ENCODE measurements around the gene ZC3H10. TPM values are rescaled to one million over a fixed set of nuclear protein-coding genes. Genes with fewer than 3 reads are reported as not detected.
A peak's percentile ranks its signal among the peaks of the same experiment; 100 is the strongest.

The ZC3H10 gene
- total RNA-seq, 1 donor from 2014 or later: 2.0 TPM

DNA sequence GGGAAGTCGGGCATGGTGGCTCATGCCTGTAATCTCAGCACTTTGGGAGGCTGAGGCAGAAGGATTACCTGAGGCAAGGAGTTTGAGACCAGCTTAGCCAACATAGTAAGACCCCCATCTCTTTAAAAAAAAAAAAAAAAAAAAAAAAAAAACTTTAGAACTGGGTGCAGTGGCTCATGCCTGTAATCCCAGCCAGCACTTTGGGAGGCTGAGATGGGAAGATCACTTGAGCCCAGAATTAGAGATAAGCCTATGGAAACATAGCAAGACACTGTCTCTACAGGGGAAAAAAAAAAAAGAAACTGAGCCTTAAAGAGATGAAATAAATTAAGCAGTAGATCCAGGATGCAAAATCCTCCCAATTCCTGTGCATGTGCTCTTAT lies 15.4 kb upstream of the ZC3H10 start:
- intact Hi-C loops (cut with DNase I): no loop called here
- DNase-seq (ENCODE audit: extremely low spot score in 2 of 2): no peak
- Histone ChIP-seq H3K4me3 (no peak overlapping the region), H3K27me3 (no peaks in the 10 kb centered on the region), H3K27ac (no peak overlapping the region), H3K9me3 (no peaks in the 10 kb centered on the region), H3K36me3 (peaks cover 0 to 19% of the 10 kb centered on the region in 2 donors), H3K4me1 (peaks cover 35% of the 10 kb centered on the region)
- TF ChIP-seq, protein P1, sequence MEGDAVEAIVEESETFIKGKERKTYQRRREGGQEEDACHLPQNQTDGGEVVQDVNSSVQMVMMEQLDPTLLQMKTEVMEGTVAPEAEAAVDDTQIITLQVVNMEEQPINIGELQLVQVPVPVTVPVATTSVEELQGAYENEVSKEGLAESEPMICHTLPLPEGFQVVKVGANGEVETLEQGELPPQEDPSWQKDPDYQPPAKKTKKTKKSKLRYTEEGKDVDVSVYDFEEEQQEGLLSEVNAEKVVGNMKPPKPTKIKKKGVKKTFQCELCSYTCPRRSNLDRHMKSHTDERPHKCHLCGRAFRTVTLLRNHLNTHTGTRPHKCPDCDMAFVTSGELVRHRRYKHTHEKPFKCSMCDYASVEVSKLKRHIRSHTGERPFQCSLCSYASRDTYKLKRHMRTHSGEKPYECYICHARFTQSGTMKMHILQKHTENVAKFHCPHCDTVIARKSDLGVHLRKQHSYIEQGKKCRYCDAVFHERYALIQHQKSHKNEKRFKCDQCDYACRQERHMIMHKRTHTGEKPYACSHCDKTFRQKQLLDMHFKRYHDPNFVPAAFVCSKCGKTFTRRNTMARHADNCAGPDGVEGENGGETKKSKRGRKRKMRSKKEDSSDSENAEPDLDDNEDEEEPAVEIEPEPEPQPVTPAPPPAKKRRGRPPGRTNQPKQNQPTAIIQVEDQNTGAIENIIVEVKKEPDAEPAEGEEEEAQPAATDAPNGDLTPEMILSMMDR (IDR thresholded peaks at IDR 0.05): no peak
- TF ChIP-seq POLR2A (IDR thresholded peaks at IDR 0.05) (no peak), POLR2AphosphoS5 (IDR thresholded peaks at IDR 0.05; ENCODE audit: insufficient read depth in 1 of 2, low read depth in 1 of 2) (no peak)

DNA sequence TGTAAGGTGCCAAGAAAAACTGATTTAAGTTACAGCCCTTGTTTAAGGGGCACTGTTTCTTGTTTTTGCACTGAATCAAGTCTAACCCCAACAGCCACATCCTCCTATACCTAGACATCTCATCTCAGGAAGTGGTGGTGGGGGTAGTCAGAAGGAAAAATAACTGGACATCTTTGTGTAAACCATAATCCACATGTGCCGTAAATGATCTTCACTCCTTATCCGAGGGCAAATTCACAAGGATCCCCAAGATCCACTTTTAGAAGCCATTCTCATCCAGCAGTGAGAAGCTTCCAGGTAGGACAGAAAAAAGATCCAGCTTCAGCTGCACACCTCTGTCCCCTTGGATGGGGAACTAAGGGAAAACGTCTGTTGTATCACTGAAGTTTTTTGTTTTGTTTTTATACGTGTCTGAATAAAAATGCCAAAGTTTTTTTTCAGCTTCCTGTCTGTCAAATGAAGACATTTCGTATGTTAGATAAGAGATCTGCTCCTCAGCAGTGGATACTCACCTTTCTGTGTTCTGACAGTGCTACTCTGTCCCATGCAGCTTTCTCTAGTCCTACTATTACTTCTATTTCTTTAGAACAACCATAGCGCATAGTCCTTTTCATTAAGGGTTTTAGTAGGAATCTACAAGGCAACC lies 14.9 kb upstream of the ZC3H10 start:
- Histone ChIP-seq H3K4me3 (peak overlapping the region; percentile 62 to 97), H3K9me3 (no peaks in the 10 kb centered on the region), H3K4me1 (peaks cover 35% of the 10 kb centered on the region), H3K27me3 (no peaks in the 10 kb centered on the region), H3K36me3 (peaks cover 0 to 24% of the 10 kb centered on the region in 2 donors), H3K27ac (peak overlapping the region; percentile 85)
- DNase-seq (ENCODE audit: extremely low spot score in 2 of 2): no peak
- intact Hi-C loops (cut with DNase I): no loop called here
- TF ChIP-seq, protein P1 (IDR thresholded peaks at IDR 0.05): no peak
- no peak for TF ChIP-seq POLR2A (IDR thresholded peaks at IDR 0.05)
- no peak for TF ChIP-seq POLR2AphosphoS5 (IDR thresholded peaks at IDR 0.05; ENCODE audit: insufficient read depth in 1 of 2, low read depth in 1 of 2)

DNA sequence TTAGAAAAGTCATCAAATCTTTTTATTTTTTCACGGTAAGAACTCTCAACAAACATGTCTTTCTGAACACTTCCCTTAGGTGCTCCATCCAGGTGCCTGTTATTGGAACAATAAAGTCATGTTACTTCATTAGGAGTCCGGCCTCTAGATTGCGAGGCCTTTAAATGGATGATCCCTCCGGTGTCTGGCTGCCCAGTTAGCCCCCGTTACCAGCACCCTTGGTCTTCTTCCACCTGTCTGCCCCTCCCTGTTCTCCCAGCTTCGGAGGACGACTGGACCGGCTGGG lies 14.3 kb upstream of the ZC3H10 start:
- Histone ChIP-seq H3K27me3 (no peaks in the 10 kb centered on the region), H3K9me3 (no peaks in the 10 kb centered on the region), H3K36me3 (peaks cover 0 to 29% of the 10 kb centered on the region in 2 donors), H3K27ac (peak overlapping the region; percentile 85), H3K4me3 (peak overlapping the region; percentile 62 to 97), H3K4me1 (peaks cover 35% of the 10 kb centered on the region)
- TF ChIP-seq, protein P1 (IDR thresholded peaks at IDR 0.05): no peak
- TF ChIP-seq POLR2A (IDR thresholded peaks at IDR 0.05): no peak
- DNase-seq (ENCODE audit: extremely low spot score in 2 of 2): no peak
- intact Hi-C loops (cut with DNase I): no loop called here

DNA sequence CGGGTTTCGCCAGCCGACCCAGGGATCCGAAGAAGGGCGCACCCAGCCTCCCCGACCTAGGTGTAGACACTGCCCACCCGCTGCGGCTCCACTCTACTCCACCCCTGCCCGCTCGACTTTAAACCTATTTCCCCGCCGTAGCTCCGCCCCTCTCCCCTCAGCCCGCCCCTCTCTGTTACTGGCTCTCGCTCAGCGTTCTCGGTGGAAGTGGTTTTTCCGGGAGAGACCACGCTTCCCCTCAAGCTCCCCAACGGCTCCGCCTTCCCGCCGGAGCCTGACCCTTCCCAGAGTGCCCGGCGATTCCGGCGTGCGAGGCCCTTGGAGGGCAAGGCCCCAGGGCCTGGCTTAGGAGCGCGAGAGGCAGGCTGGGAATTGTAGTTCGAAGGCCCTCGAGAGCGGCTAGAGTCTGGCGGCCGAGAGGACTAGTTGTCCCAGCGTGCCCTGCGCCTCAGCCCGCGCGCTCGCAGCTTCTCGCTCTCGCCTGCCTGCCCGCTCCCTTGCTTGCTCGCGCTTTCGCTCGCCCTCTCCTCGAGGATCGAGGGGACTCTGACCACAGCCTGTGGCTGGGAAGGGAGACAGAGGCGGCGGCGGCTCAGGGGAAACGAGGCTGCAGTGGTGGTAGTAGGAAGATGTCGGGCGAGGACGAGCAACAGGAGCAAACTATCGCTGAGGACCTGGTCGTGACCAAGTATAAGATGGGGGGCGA lies 13.8 kb upstream of the ZC3H10 start, which contains the start of gene PA2G4:
PA2G4 (plus strand) TSS at position 451 of the 706 bp plus-strand sequence; CDS start at position 630, 179 bp downstream.
- intact Hi-C loops (cut with DNase I): no loop called here
- TF ChIP-seq POLR2A (IDR thresholded peaks at IDR 0.05) (peak in 1 of 2 donors; percentile 73), POLR2AphosphoS5 (IDR thresholded peaks at IDR 0.05; ENCODE audit: insufficient read depth in 1 of 2, low read depth in 1 of 2) (peak; percentile 98 to 99)
- TF ChIP-seq, protein P1 (IDR thresholded peaks at IDR 0.05): peak in 1 of 3 experiments; percentile 14
- H3K4me3 ChIP-seq: peak within 1 kb of the TSS; percentile 62 to 97
- H3K9me3 ChIP-seq: no peaks in the 10 kb centered on the region
- peaks cover 35% of the 10 kb centered on the region for H3K4me1 ChIP-seq
- no peaks in the 10 kb centered on the region for H3K27me3 ChIP-seq
- H3K36me3 ChIP-seq: peaks cover 0 to 34% of the 10 kb centered on the region in 2 donors
- peak; percentile 99 for DNase-seq (ENCODE audit: extremely low spot score in 2 of 2)
- H3K27ac ChIP-seq: peak within 1 kb of the TSS; percentile 85

Measured in vagina (tissue), 2 donors.